Chondrocyte (in vitro differentiated cells): ENCODE results near the gene ADGRL3. TPM values are rescaled to one million over a fixed set of nuclear protein-coding genes. Genes with fewer than 3 reads are reported as not detected.

Experiments
- DNase-seq: peaks from one replicate; pipeline ENCODE4 v3.0.0; 2021; ENCODE audit warnings: mixed read lengths, low spot score
- H3K27ac Mint-ChIP-seq: one replicate; pipeline ENCODE4 v1.8.0; 2021; ENCODE audit warnings: mild to moderate bottlenecking, moderate library complexity, mixed read lengths; ENCODE audit not compliant: unreplicated experiment
- H3K27me3 Mint-ChIP-seq: 2 replicates; pipeline ENCODE4 v1.8.0; 2021; ENCODE audit warnings: low read depth, mixed read lengths
- H3K36me3 Mint-ChIP-seq: 2 replicates; pipeline ENCODE4 v1.8.0; 2021; ENCODE audit warnings: low read depth, mixed read lengths
- H3K4me1 Mint-ChIP-seq: 2 replicates; pipeline ENCODE4 v1.8.0; 2021; ENCODE audit warnings: low read depth, mild to moderate bottlenecking, mixed read lengths
- H3K4me3 Mint-ChIP-seq: one replicate; pipeline ENCODE4 v1.8.0; 2021; ENCODE audit warnings: mild to moderate bottlenecking, moderate library complexity, mixed read lengths; ENCODE audit not compliant: unreplicated experiment
- H3K9me3 Mint-ChIP-seq: 2 replicates; pipeline ENCODE4 v1.8.0; 2021; ENCODE audit warnings: low read depth, mixed read lengths
- CTCF ChIP-seq: fragments of 200-600 bp; sonication (generic); IDR thresholded peaks from 2 replicates; pipeline ENCODE4 v1.5.0; 2021; ENCODE audit warnings: antibody characterized with exemption, mild to moderate bottlenecking, moderate library complexity
- total RNA-seq: library from RNA; stranded (reverse); gene quantifications from 3 replicates; pipeline ENCODE4 v1.2.1, GENCODE V29; 2021

ADGRL3 gene
- total RNA-seq, 1 donor from 2014 or later, result 11.6 TPM

- Mint-ChIP-seq H3K9me3 (no peaks in the 10 kb centered on the region), H3K4me3 (no peak overlapping the region), H3K36me3 (no peaks in the 10 kb centered on the region), H3K4me1 (no peaks in the 10 kb centered on the region), H3K27ac (no peak overlapping the region), H3K27me3 (no peaks in the 10 kb centered on the region)
- TF ChIP-seq CTCF, result no peak
- no peak for DNase-seq
Measured at GRCh38 chr4:61934198-61934597, 734.1 kb downstream of the ADGRL3 start.

GRCh38 chr4:61938250-61938846 is 738.2 kb downstream of the ADGRL3 start:
- H3K27me3 Mint-ChIP-seq, result no peaks in the 10 kb centered on the region
- DNase-seq, result no peak
- TF ChIP-seq CTCF, result no peak
- H3K36me3 Mint-ChIP-seq, result no peaks in the 10 kb centered on the region
- H3K9me3 Mint-ChIP-seq, result no peaks in the 10 kb centered on the region
- no peak overlapping the region for H3K27ac Mint-ChIP-seq
- no peak overlapping the region for H3K4me3 Mint-ChIP-seq
- no peaks in the 10 kb centered on the region for H3K4me1 Mint-ChIP-seq

GRCh38 chr4:61950625-61951024 is 750.5 kb downstream of the ADGRL3 start:
- H3K36me3 Mint-ChIP-seq, result no peaks in the 10 kb centered on the region
- H3K4me1 Mint-ChIP-seq, result peaks cover 14% of the 10 kb centered on the region
- DNase-seq, result no peak
- no peak for TF ChIP-seq CTCF
- no peaks in the 10 kb centered on the region for H3K9me3 Mint-ChIP-seq
- H3K4me3 Mint-ChIP-seq, result no peak overlapping the region
- H3K27ac Mint-ChIP-seq, result no peak overlapping the region
- no peaks in the 10 kb centered on the region for H3K27me3 Mint-ChIP-seq

- no peak overlapping the region for H3K4me3 Mint-ChIP-seq
- H3K4me1 Mint-ChIP-seq, result peaks cover 14% of the 10 kb centered on the region
- no peaks in the 10 kb centered on the region for H3K36me3 Mint-ChIP-seq
- peaks cover 6% of the 10 kb centered on the region for H3K9me3 Mint-ChIP-seq
- H3K27me3 Mint-ChIP-seq, result no peaks in the 10 kb centered on the region
- no peak overlapping the region for H3K27ac Mint-ChIP-seq
- DNase-seq, result no peak
- no peak for TF ChIP-seq CTCF
Measured at GRCh38 chr4:61953386-61953785, 753.3 kb downstream of the ADGRL3 start.

GRCh38 chr4:61958591-61958990 is 758.5 kb downstream of the ADGRL3 start:
- Mint-ChIP-seq H3K4me3 (no peak overlapping the region), H3K27ac (no peak overlapping the region)
- no peak for DNase-seq

More at GRCh38 chr4:61958591-61958990, 758.5 kb downstream of the ADGRL3 start:
- Mint-ChIP-seq H3K27me3 (no peaks in the 10 kb centered on the region), H3K4me1 (peaks cover 6% of the 10 kb centered on the region), H3K9me3 (peaks cover 6% of the 10 kb centered on the region), H3K36me3 (no peaks in the 10 kb centered on the region)
- no peak for TF ChIP-seq CTCF
